Stimulated activated naive CD4-positive, alpha-beta T cell treated with Interleukin-2 at 50 U/mL for 16 hours (primary cell): ENCODE results near the gene SOD3.

Source experiments
- DNase-seq: peaks from one replicate; lab custom pipeline; 2025; lab: John Stamatoyannopoulos, UW

The SOD3 gene

GRCh38 chr4:24794916-24795665, at the start of gene SOD3:
SOD3 (plus strand) TSS chr4:24795573; CDS start chr4:24799522, 3,949 bp downstream.
- DNase-seq = no peak

- DNase-seq = no peak
Observed at GRCh38 chr4:24747234-24747975, 48.0 kb upstream of the SOD3 start.

- no peak for DNase-seq
Observed at GRCh38 chr4:24748023-24748422, 47.4 kb upstream of the SOD3 start.

GRCh38 chr4:24748758-24749350, 46.5 kb upstream of the SOD3 start:
- DNase-seq = no peak

- DNase-seq = no peak
Observed at GRCh38 chr4:24750106-24750505, 45.3 kb upstream of the SOD3 start.

GRCh38 chr4:24751926-24752539, 43.3 kb upstream of the SOD3 start:
- no peak for DNase-seq

GRCh38 chr4:24753519-24753918, 41.9 kb upstream of the SOD3 start:
- no peak for DNase-seq

GRCh38 chr4:24754571-24754970, 40.8 kb upstream of the SOD3 start:
- no peak for DNase-seq

GRCh38 chr4:24763631-24764297, 31.6 kb upstream of the SOD3 start:
- DNase-seq = no peak

GRCh38 chr4:24764345-24764744, 31.0 kb upstream of the SOD3 start:
- no peak for DNase-seq

- DNase-seq = no peak
Observed at GRCh38 chr4:24765376-24765988, 29.9 kb upstream of the SOD3 start.

GRCh38 chr4:24768006-24768405, 27.4 kb upstream of the SOD3 start:
- DNase-seq = no peak

GRCh38 chr4:24768604-24769003, 26.8 kb upstream of the SOD3 start:
- no peak for DNase-seq

GRCh38 chr4:24769571-24769970, 25.8 kb upstream of the SOD3 start:
- DNase-seq = no peak

- DNase-seq = no peak
Observed at GRCh38 chr4:24770032-24770584, 25.3 kb upstream of the SOD3 start.

GRCh38 chr4:24770667-24771066, 24.7 kb upstream of the SOD3 start:
- DNase-seq = no peak

GRCh38 chr4:24771241-24771640, 24.1 kb upstream of the SOD3 start:
- DNase-seq = no peak

GRCh38 chr4:24772061-24772705, 23.2 kb upstream of the SOD3 start:
- no peak for DNase-seq

- no peak for DNase-seq
Observed at GRCh38 chr4:24772952-24773351, 22.4 kb upstream of the SOD3 start.

- DNase-seq = no peak
Observed at GRCh38 chr4:24774452-24774851, 20.9 kb upstream of the SOD3 start.
